Forelimb muscle (tissue), 1 donor: Measurements from ENCODE around the gene PPP2R3C. TPM values are rescaled to one million over a fixed set of nuclear protein-coding genes. Genes with fewer than 3 reads are reported as not detected.
"Not testable (repeated sequence)": the region's sequence is repeated elsewhere in the genome, so short reads cannot be mapped to it uniquely, and the experiment has no call there.

ENCODE experiments used
- DNase-seq: peaks from one replicate; pipeline ENCODE4 v3.0.0-alpha.2; 2013; ENCODE audit warnings: low read depth
- polyA plus RNA-seq: library from polyadenylated mRNA; unstranded; fragments of 120-200 nt; gene quantifications from one replicate; pipeline ENCODE4 v1.2.1, GENCODE V29; 2013; ENCODE audit not compliant: insufficient read length

PPP2R3C gene
- polyA plus RNA-seq, 1 donor: 41.6 TPM

DNA sequence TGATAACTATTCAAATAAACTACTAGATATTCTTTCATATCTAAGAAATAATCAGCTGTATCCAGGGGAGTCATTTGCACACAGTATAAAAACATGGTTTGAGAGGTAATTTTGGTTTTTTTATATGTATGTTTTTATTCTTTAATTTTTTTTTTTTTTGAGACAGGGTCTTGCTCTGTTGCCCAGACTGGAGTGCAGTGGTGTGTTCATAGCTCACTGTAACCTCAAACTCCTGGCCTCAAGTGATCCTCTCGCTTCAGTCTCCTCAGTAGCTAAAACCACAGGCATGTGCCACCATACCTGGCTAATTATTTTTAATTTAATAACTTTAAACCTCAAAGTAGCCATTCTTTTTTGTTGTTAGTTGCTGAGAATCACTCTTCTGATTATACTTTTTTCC lies 2.3 kb upstream of the PPP2R3C start:
- DNase-seq: no peak

DNA sequence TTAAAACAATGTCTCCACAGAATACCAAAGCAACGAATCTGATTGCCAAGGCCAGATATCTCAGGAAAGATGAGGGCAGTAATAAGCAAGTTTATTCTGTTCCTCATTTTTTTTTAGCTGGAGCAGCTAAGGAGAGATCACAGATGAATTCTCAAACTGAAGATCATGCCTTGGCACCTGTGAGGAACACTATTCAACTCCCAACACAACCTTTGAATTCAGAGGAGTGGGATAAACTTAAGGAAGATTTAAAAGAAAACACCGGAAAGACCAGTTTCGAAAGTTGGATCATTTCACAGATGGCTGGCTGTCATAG lies 1.6 kb upstream of the PPP2R3C start:
- DNase-seq: no peak

DNA sequence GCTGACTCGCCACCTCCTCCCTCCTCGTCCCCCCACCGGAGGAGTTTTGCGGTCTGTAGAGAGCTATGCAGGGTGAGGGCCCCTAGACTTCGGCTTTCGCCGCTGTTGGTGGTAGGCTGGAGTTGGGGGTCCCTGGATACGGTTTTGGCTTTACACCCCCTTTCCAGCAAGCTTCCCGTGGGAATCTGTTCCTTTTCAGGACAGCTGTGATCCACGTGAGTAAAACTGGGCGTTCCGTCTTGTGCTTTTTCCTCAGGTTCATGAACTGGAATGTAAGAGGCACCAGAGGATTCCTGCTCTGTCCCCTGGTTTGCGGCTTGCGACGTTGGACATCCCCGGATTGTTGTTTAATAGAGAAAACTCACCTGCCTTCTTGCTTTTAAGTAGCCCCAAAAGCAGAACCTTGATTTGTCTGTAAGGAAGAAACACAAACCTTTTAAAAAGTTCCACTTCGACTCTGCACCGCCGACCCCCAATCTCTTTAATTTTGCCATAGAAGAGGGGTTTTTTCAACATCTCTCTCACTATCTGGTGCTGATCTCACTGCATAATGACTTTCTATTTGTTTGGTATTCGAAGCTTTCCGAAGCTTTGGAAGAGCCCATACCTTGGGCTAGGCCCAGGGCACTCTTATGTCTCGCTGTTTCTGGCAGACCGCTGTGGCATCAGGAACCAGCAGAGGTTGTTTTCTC lies 1.1 kb upstream of the PPP2R3C start:
- DNase-seq: no peak

DNA sequence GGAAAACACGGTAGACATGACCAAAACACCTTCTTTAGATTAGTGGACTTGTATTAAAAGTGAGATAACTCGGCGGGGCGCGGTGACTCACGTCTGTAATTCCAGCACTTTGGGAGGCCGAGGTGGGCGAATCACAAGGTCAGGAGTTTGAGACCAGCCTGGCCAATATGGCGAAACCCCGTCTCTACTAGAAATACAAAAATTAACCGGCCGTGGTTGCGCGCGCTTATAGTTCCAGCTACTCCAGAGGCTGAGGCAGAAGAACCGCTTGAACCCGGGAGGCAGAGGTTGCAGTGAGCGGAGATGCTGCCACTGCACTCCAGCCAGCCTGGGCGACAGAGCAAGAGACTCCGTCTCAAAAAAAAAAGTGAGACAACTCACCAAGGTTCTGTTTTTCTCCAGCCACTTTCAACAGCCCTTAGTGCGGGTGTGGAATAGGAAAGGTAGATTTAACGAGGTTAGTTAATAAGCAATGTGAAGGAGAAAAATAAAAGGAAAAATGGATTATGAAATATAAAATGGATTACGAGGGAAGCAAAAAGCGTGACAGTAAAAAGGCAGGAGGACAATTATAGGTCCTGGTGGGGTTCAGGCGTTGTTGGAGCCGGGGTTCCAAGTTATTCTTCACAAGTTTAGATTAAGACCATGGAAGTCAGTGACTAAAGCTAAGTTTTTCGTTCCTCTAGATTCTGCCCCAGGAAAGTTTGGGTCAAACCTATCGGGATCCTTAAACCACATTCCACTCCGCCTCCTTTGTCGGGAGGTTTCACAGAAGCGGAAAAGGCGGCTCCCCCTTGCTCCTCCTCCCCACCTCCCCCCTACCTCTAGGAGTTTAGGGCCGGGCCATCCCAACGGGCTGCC lies 534 bp downstream of the PPP2R3C start:
- DNase-seq: no peak

DNA sequence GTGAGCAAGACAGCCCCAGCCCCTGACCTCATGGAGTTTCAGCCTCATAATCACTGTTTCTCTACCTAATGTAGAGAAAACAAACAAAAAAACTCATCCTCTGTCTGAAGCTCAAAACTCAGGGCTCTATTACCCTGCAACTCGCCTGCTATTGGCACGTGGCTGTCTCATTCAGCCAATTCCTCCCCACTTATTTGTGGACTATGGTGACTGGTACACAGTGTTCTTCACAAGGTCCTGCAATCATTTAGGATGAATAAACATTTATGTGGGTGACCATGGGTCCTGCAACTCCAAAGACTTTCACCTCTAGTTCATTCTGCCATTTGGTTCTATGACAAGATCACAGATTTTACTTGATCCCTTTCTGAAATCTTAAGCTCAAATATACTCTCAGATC lies 4.7 kb downstream of the PPP2R3C start:
- no peak for DNase-seq

DNA sequence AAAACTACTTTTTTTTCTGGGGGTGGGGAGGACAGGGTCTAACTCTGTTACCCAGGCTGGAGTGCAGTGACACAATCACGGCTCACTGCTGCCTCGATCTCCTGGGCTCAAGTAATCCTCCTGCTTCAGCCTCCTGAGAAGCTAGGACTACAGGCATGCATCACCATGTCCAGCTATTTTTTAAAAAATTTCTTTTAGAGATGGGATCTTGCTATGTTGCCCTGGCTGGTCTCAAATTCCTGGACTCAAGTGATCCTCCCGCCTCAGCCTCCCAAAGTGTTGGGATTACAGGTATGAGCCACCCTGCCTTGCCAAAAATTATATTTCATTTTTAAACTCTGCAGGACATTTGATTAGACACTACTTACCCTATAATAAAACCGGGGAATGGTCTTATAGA lies 5.5 kb downstream of the PPP2R3C start:
- DNase-seq: no peak

DNA sequence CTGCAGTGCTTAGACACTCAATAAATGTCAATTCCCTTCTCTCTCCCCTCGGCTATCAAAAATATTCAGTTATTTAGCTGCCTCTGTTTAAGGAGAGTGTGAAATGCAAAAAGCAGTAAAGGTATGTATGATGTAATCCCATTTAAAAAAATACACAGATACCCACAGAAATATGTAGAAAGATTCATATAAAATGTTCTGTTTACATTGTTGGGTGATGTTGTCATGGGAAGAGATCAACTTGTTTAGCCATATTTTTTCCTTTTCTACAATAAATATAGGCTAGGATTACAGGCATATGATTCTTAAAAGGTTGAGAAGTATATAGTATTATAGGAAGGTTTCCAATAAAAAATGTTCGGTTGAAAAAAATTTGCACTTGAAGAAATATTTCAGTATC lies 7.8 kb downstream of the PPP2R3C start:
- no peak for DNase-seq

DNA sequence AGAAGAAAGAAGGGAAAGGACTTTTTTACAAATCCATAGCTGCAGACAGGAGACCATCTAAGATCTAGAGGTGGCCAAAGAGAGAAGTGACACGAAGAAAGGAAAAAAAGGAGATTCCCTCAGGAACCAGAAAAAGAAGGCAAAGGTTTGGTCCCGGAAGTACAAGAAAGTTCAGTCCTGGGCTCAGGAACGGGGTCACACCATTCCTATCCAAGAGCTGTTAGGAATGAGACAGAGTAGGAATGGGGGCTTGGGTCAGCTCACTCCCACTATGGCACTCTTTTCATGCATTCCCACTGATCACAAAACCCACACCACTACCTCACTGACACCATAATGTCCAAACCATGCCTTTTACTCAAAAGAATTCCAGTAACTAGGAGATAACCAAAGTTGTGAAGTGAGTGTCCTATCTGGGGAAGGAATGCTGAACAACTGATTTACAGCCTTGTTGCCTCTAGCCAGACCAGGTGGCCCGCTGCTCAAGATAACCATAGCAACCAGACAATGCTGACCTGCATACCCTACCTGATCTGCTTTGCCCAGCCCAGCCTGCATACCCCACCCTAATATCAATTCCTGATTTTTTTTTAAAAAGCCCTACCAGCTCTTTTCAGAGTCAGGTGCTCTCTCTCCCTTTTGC lies 8.4 kb downstream of the PPP2R3C start:
- DNase-seq: no peak

DNA sequence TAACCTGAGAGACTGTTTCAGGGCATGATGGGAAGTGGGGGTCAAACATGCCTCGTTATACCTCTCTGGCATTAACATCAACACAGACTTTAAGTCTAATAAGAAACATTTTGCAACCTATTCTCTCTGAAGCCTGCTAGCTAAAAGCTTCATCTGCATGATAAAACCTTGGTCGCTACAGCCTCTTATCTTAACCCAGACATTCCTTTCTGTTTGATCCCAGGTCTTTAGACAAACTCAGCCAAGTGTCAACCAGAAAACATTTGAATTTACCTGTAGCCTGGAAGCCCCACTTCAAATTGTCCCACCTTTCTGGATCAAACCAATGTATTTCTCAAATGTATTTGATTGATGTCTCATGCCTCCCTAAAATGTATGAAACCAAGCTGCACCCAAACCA lies 9.1 kb downstream of the PPP2R3C start:
- DNase-seq: no peak

DNA sequence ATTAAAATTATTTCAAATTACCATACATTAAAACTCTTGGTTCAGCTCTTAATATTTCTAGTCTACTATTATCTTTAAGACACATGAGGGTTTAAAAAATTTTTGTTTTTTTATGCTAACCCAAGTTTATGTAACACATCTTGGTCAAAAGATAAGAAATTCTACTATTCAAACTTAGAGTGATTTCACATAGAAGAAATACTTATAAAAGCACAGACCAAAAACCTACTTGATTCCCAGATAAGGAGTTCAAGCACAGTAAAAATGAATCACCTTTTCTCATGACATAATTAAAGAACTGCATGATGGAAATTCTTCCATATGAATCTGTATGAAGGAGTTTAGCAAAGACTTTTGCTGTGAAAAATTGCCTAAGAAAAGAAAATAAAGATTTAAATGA lies 13.9 kb downstream of the PPP2R3C start:
- DNase-seq: no peak

DNA sequence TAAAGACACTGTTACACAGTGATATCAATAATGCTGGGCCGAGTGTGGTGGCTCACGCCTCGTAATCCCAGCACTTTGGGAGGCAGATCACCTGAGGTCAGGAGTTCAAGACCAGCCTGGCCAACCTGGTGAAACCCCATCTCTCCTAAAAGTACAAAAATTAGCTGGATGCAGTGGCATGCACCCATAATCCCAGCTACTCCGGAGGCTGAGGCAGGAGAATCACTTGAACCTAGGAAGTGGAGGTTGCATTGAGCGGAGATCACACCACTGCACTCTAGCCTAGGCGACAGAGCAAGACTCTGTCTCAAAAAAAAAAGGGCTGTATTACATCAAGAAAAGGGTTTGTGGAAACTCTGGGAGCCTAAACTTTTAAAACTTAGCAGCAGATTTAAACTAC lies 27.1 kb downstream of the PPP2R3C start:
- not testable (repeated sequence) for DNase-seq

DNA sequence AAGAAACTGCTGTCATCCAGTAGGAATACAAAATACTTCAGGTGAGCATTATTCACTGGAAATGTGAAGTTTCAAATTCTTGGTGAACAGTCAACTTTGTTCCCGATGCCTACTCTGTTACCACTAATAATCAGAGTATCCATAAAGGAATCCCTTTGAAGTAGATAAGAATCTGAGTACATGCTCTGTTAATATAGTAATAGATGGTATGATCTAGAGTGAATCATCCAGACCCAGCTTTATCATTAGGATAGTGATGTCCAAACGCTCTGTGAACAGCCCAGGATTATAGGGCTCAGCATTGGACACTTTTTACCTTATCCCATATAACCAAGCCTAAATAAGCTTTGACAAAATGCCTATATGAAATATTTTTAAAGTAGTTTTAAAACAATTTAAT lies 33.3 kb downstream of the PPP2R3C start:
- DNase-seq: no peak

DNA sequence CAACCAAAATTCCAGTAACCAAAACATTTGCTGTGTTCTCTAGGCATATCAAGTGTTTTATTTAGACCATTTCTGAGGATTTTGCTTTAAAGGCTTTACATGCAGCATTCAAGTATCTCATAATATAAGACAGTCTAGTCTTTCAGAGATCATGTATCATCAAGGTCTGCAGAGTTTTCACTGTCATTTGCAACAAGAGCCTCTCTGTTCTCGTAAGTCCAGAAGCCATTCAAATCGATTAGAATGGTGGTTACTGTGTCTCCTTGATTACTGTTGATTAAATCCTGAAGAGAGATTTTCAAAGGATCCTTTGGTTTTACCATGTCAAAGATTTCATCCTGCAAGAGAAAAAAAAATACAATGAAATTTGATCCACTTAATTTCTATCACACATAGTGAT lies 36.3 kb downstream of the PPP2R3C start:
- DNase-seq: no peak

DNA sequence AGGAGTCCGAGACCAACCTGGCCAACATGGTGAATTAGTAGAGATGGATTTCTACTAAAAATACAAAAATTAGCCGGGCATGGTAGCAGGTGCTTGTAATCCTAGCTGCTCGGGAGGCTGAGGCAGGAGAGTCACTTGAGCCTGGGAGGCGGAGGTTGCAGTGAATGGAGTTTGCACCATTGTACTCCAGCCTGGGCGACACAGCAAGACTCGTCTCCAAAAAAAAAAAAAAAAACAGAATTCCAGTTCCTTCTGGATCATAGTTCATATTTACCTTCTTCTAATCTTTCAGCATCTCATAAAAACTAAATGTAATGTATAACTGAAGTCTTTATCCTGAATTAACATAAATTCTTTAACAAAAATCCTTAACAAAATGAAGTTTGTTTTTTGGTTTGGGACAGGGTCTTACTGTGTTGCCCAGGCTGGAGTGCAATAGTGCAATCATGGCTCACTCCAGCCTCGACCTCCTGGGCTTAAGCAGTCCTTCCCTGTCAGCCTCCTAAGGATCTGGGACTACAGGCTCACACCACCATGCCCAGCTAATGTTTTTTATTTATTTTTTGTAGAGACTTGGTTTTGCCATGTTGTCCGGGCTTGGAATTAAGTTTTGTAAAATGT lies 38.1 kb downstream of the PPP2R3C start:
- no peak for DNase-seq

DNA sequence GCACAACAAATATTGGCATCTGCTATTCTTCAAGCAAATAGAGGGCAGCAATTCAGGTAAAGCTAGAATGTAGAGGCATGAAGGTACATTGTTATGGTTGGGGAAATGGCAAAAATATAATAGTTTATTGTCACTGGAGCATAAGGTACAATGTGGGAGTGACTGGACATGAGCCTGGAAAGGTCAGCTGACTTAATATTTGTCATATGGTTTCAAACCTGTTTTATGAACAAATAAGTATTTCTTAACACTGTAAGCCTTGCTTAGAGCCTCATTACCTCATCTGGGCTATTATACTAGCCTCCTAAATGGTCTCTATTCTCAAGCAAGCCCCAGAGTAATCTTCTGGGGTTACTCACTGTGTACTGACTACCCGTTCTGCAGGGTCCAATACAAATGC lies 42.0 kb downstream of the PPP2R3C start:
- DNase-seq: no peak

DNA sequence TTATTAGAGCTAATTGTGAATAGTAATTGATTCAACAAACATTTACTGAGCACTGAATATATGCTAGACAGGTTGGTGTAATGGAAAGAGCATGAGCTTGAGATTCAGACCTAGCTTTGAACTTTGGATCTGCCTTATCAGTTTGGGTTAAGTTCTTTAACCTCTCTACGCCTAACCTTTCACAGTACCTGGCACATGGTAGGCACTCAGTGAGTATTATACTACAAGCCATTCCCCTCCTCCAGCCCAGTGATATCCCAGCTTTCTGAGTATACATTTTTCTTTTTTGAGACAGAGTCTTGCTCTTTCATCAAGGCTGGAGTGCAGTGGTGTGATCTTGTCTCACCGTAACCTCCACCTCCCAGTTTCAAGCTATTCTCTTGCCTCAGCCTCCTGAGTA lies 43.7 kb downstream of the PPP2R3C start:
- no peak for DNase-seq

DNA sequence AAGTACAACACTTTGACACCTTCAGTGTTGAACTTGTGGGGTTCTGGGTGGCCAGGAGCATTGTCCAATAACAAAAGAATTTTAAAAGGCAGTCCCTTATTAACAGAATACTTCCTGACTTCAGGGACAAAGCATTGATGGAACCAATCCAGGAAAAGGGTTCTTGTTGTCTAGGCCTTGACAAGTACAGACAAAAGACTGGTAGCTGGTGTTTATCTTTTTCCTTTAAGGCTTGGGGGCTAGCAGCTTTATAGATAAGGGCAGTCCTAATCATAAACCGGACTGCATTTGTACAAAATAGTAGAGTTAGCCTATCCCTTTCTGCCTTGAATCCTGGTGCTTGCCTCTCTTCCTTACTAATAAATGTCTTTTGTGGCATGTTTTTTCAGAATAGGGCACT lies 48.3 kb downstream of the PPP2R3C start:
- no peak for DNase-seq

DNA sequence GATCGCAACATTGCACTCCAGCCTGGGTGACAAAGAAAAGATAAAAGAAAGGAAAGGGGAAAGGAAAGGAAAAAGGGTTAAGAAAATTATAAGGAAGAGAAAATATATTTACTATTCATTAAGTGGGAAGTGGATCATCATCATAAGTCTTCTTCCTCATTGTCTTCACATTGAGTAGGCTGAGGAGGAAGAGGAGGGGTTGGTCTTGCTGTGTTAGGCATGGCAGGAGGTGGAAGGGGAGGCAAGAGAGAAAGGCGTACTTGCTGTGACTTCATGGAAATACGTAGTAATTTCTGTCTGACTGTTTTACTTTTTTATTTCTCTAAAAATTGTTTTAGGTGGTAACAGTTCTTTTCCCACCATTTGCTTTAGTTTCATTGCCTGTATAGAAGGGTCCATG lies 49.6 kb downstream of the PPP2R3C start:
- DNase-seq: no peak

DNA sequence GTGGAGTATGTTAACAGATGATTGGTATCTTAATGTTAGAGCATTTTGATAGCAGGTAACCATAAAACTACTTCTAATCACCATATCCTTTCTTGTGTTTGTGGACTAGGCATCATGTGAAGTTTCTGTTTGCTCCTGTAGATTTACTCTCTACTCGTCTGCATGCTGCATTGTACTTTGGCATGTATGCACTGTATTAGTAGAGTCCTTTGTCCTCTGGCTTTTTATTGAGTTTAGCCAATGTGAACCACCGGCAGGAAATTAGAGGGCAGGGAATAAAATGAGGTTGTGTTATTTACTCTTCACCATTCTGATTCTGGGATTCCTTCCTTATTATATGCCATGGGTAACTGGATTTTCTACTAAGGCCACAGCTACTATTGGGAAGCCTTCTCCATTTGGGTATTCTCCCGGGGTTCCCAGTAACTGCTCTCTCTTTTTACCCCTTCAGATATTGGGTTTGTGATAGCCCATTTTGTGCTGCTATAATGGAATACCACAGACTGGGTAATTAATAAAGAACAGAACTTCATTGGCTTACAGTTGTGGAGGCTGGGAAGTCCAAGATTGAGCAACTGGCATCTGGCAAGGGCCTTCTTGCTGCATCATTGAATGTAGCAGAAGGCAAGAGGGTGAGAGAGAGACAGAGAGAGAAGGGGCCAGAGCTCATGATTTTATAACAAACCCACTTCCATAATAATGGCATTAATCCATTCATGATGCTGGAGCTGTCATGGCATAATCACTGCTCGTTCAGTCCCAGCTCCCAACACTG lies 53.4 kb downstream of the PPP2R3C start:
- DNase-seq: no peak

DNA sequence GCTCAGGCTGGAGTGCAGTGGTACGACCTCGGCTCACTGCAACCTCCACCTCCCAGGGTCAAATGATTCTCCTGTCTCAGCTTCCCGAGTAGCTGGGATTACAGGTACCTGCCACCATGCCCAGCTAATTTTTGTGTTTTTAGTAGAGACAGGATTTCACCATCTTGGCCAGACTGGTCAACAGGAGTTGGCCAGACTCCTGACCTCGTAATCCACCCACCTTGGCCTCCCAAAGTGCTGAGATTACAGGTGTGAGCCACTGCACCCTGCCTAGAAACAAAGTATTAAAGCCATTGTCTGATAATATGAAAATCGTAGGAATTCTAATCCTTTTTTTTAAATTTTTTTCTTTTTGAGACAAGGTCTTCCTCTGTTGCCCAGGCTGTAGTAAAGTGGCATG lies 56.1 kb downstream of the PPP2R3C start:
- not testable (repeated sequence) for DNase-seq

DNA sequence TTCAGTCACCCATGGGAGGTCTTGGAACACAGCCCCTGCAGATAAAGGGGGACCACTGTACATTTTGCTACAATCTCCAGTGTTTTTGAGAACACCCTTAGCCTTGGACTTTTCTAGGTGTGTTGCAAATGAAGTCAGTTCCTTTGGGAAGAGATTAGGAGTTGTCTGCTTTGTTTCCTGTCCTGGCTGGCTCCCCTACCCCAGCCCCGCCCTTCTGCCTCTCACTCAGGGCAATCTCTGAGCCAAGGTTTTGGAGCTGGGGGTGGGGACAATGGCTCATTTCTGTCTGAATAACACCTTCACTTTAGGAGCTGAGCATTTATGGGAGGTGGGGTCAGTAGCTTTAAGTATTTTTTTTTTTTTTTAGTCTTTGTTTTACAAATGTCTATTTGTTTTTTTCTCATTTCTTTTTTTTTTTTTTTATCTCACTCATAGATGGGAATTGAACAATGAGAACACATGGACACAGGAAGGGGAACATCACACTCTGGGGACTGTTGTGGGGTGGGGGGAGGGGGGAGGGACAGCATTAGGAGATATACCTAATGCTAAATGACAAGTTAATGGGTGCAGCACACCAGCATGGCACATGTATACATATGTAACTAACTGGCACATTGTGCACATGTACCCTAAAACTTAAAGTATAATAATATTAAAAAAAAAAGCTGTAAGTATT lies 60.5 kb downstream of the PPP2R3C start:
- not testable (repeated sequence) for DNase-seq
